ENCODE measurements around the gene NENF. TPM values are rescaled to one million over a fixed set of nuclear protein-coding genes. Genes with fewer than 3 reads are reported as not detected.
"Not testable (repeated sequence)": the region's sequence is repeated elsewhere in the genome, so short reads cannot be mapped to it uniquely, and the experiment has no call there.

NENF gene
- polyA plus RNA-seq, 3 donors = 32.9 to 37.6 (median 36.9) TPM

- no peak for DNase-seq
These were observed 22.0 kb downstream of the NENF start for GRCh38 chr1:212454741-212455140.

- no peak for DNase-seq
These were observed 22.7 kb downstream of the NENF start for GRCh38 chr1:212455401-212455800.

- DNase-seq = peak; percentile 67
These were observed 23.2 kb downstream of the NENF start for GRCh38 chr1:212455803-212456528.

- DNase-seq = no peak
These were observed 25.1 kb downstream of the NENF start for GRCh38 chr1:212457740-212458338.

- DNase-seq = no peak
These were observed 26.1 kb downstream of the NENF start for GRCh38 chr1:212458817-212459216.

GRCh38 chr1:212459656-212460055 is 26.9 kb downstream of the NENF start:
- no peak for DNase-seq

GRCh38 chr1:212460376-212460775 is 27.7 kb downstream of the NENF start:
- no peak for DNase-seq

- DNase-seq = no peak
These were observed 29.4 kb downstream of the NENF start for GRCh38 chr1:212461916-212462660.

GRCh38 chr1:212463565-212464285 is 31.0 kb downstream of the NENF start:
- DNase-seq = no peak

- DNase-seq = no peak
These were observed 32.6 kb downstream of the NENF start for GRCh38 chr1:212465311-212465710.

GRCh38 chr1:212466437-212466836 is 33.7 kb downstream of the NENF start:
- DNase-seq = no peak

GRCh38 chr1:212466898-212467650 is 34.4 kb downstream of the NENF start:
- peak; percentile 45 for DNase-seq

GRCh38 chr1:212467843-212468482 is 35.2 kb downstream of the NENF start:
- no peak for DNase-seq

GRCh38 chr1:212470059-212470458 is 37.3 kb downstream of the NENF start:
- DNase-seq = no peak

GRCh38 chr1:212471286-212471685 is 38.6 kb downstream of the NENF start:
- no peak for DNase-seq

- DNase-seq = no peak
These were observed 39.4 kb downstream of the NENF start for GRCh38 chr1:212471891-212472675.

- DNase-seq = no peak
These were observed 41.0 kb downstream of the NENF start for GRCh38 chr1:212473729-212474128.

GRCh38 chr1:212475151-212475550 is 42.4 kb downstream of the NENF start:
- DNase-seq = no peak

GRCh38 chr1:212475831-212476230 is 43.1 kb downstream of the NENF start:
- not testable (repeated sequence) for DNase-seq

GRCh38 chr1:212477014-212477679 is 44.4 kb downstream of the NENF start:
- DNase-seq = peak; percentile 87

Data from renal pelvis (tissue), 4 donors.